SK-N-SH (cell line): Measurements from ENCODE around the gene ATP6AP1. TPM values are rescaled to one million over a fixed set of nuclear protein-coding genes. Genes with fewer than 3 reads are reported as not detected.

Source experiments
- CTCF ChIA-PET: fragments of 300-600, 350-600 bp; formaldehyde crosslinking; extraction: SDS; loops from one replicate; lab custom pipeline; 2021; lab: Yijun Ruan, JAX
- POLR2A ChIA-PET: fragments of 350-600 bp; sonication (Branson Sonifier 250); formaldehyde crosslinking; extraction: SDS; loops from one replicate; lab custom pipeline; 2020; ENCODE audit warnings: antibody characterized with exemption, inconsistent platforms; lab: Yijun Ruan, JAX
- DNase-seq: peaks from one replicate; pipeline ENCODE4 v3.0.0; 2012
- H2AFZ ChIP-seq: fragments of 200-600 bp; sonication (generic); 2 replicates; pipeline ENCODE4 v1.8.1; 2016; ENCODE audit warnings: antibody characterized with exemption, mild to moderate bottlenecking, low read depth
- H3F3A ChIP-seq: fragments of 200-600 bp; sonication (generic); replicated peaks from 2 replicates; pipeline ENCODE3; 2016; ENCODE audit warnings: antibody characterized with exemption, mild to moderate bottlenecking; ENCODE audit not compliant: insufficient read depth
- H3K27ac ChIP-seq, 2 experiments: fragments of 200-500 bp in 1 of 2; fragments of 200-600 bp in 1 of 2; sonication (Bioruptor generic) in 1 of 2; sonication (generic), shearing (Covaris generic) in 1 of 2; 2 replicates each; pipeline versions ENCODE4 v1.5.1 to v1.6.1; 2014 to 2016; ENCODE audit warnings: low read depth in 2 of 2, inconsistent platforms in 1 of 2, low read length in 1 of 2, mild to moderate bottlenecking in 1 of 2, mixed read lengths in 1 of 2
- H3K27me3 ChIP-seq: fragments of 200-600 bp; sonication (generic), shearing (Covaris generic); 2 replicates; pipeline ENCODE4 v1.6.1; 2016; ENCODE audit warnings: mixed run types; ENCODE audit not compliant: insufficient read depth
- H3K36me3 ChIP-seq, 2 experiments: fragments of 200-500 bp in 1 of 2; fragments of 200-600 bp in 1 of 2; sonication (Bioruptor generic) in 1 of 2; sonication (generic) in 1 of 2; replicated peaks in 1 of 2; 2 replicates each; pipeline versions ENCODE3 to v1.5.1; 2014 to 2016; ENCODE audit warnings: low read length in 1 of 2, mild to moderate bottlenecking in 1 of 2; ENCODE audit not compliant: insufficient read depth in 2 of 2, control insufficient read depth in 1 of 2
- H3K4me1 ChIP-seq, 2 experiments: fragments of 200-500 bp in 1 of 2; fragments of 200-600 bp in 1 of 2; sonication (Bioruptor generic) in 1 of 2; sonication (generic), shearing (Covaris generic) in 1 of 2; 2 replicates each; pipeline versions ENCODE4 v1.5.1 to v1.6.1; 2014 to 2016; ENCODE audit warnings: low read depth in 1 of 2, low read length in 1 of 2, mixed run types in 1 of 2; ENCODE audit not compliant: insufficient read depth in 2 of 2, control insufficient read depth in 1 of 2
- H3K4me2 ChIP-seq: fragments of 200-600 bp; sonication (generic), shearing (Covaris generic); 2 replicates; pipeline ENCODE4 v1.6.1; 2017; ENCODE audit warnings: mixed run types
- H3K4me3 ChIP-seq, 2 experiments: fragments of 200-500 bp in 1 of 2; fragments of 200-600 bp in 1 of 2; sonication (Bioruptor generic) in 1 of 2; sonication (generic), shearing (Covaris generic) in 1 of 2; 2 replicates each; pipeline versions ENCODE4 v1.5.1 to v1.8.1; 2014 to 2016; ENCODE audit warnings: low read depth in 2 of 2, inconsistent platforms in 1 of 2, low read length in 1 of 2, mild to moderate bottlenecking in 1 of 2, mixed read lengths in 1 of 2, moderate library complexity in 1 of 2
- H3K79me2 ChIP-seq: fragments of 200-600 bp; sonication (generic); 2 replicates; pipeline ENCODE4 v1.8.1; 2017; ENCODE audit warnings: mild to moderate bottlenecking; ENCODE audit not compliant: insufficient read depth
- H3K9ac ChIP-seq: fragments of 200-600 bp; sonication (generic); 2 replicates; pipeline ENCODE4 v1.6.1; 2017; ENCODE audit warnings: mixed run types
- H3K9me2 ChIP-seq: fragments of 200-600 bp; sonication (generic); 2 replicates; pipeline ENCODE4 v1.6.1; 2017; ENCODE audit warnings: mixed run types
- H3K9me3 ChIP-seq: fragments of 200-600 bp; sonication (generic); 2 replicates; pipeline ENCODE4 v1.6.1; 2017; ENCODE audit warnings: mixed run types, mild to moderate bottlenecking, moderate library complexity
- H4K20me1 ChIP-seq: fragments of 200-600 bp; sonication (generic); 2 replicates; pipeline ENCODE4 v1.6.1; 2017; ENCODE audit warnings: mild to moderate bottlenecking, mixed run types; ENCODE audit not compliant: insufficient read depth
- CHD2 ChIP-seq: fragments of 150-350 bp; IDR thresholded peaks from 2 replicates; pipeline ENCODE4 v1.6.1; 2018; ENCODE audit warnings: low read length; ENCODE audit not compliant: partially characterized antibody
- CTCF ChIP-seq: fragments of 200-600 bp; sonication (generic); IDR thresholded peaks from 2 replicates; pipeline ENCODE4 v1.6.1; 2017; ENCODE audit warnings: antibody characterized with exemption, mild to moderate bottlenecking, moderate library complexity
- EP300 ChIP-seq, 2 experiments: IDR thresholded peaks; 2 replicates each; pipeline versions ENCODE4 v1.4.0 to v1.6.1; 2012; ENCODE audit warnings: borderline replicate concordance in 1 of 2, low read depth in 1 of 2, low read length in 1 of 2
- EZH2phosphoT487 ChIP-seq: fragments of 200-600 bp; sonication (generic); IDR thresholded peaks from 2 replicates; pipeline ENCODE4 v1.6.1; 2017; ENCODE audit warnings: low read depth, mixed run types, mild to moderate bottlenecking, antibody characterized with exemption, moderate library complexity, borderline replicate concordance
- FOSL2 ChIP-seq: IDR thresholded peaks from 2 replicates; pipeline ENCODE4 v1.4.0; 2012; ENCODE audit warnings: low read depth, mild to moderate bottlenecking, moderate library complexity, borderline replicate concordance
- FOXJ3 ChIP-seq: sonication (generic); formaldehyde crosslinking; IDR thresholded peaks from 2 replicates; pipeline ENCODE4 v1.5.1; 2020; ENCODE audit warnings: mild to moderate bottlenecking, missing genetic modification reagents
- FOXM1 ChIP-seq: IDR thresholded peaks from 2 replicates; pipeline ENCODE4 v1.4.0; 2012; ENCODE audit warnings: low read depth, mild to moderate bottlenecking
- MAX ChIP-seq: IDR thresholded peaks from 2 replicates; pipeline ENCODE4 v1.4.0; 2012; ENCODE audit warnings: low read depth
- MEF2A ChIP-seq: IDR thresholded peaks from 2 replicates; pipeline ENCODE4 v1.4.0; 2012; ENCODE audit warnings: low read depth, borderline replicate concordance
- MXI1 ChIP-seq: IDR thresholded peaks from 2 replicates; pipeline ENCODE4 v1.6.1; 2012; ENCODE audit warnings: mild to moderate bottlenecking, low read depth, low read length, improper control_type of control experiment
- NFIC ChIP-seq: IDR thresholded peaks from 2 replicates; pipeline ENCODE4 v1.4.0; 2012; ENCODE audit warnings: borderline replicate concordance
- NRF1 ChIP-seq: IDR thresholded peaks from 2 replicates; pipeline ENCODE4 v1.6.1; 2012; ENCODE audit warnings: low read depth, mild to moderate bottlenecking, low read length
- PBX3 ChIP-seq: IDR thresholded peaks from 2 replicates; pipeline ENCODE4; 2012
- POLR2AphosphoS5 ChIP-seq: IDR thresholded peaks from 2 replicates; pipeline ENCODE4 v1.6.1; 2012; ENCODE audit warnings: low read depth, low read length
- RCOR1 ChIP-seq: fragments of 150-350 bp; IDR thresholded peaks from 2 replicates; pipeline ENCODE4 v1.6.1; 2017; ENCODE audit warnings: antibody characterized with exemption, low read length
- RXRA ChIP-seq: IDR thresholded peaks from 2 replicates; pipeline ENCODE4 v1.4.0; 2012; ENCODE audit warnings: low read depth, mild to moderate bottlenecking, borderline replicate concordance
- SMC3 ChIP-seq: IDR thresholded peaks from 2 replicates; pipeline ENCODE4 v1.6.1; 2012; ENCODE audit warnings: low read depth, low read length, improper control_type of control experiment
- TAF1 ChIP-seq: IDR thresholded peaks from 2 replicates; pipeline ENCODE4 v1.6.1; 2012; ENCODE audit warnings: low read depth, mild to moderate bottlenecking, low read length, moderate library complexity, borderline replicate concordance
- TEAD4 ChIP-seq: IDR thresholded peaks from 2 replicates; pipeline ENCODE4 v1.4.0; 2012; ENCODE audit warnings: mild to moderate bottlenecking, borderline replicate concordance; ENCODE audit not compliant: insufficient read depth
- USF2 ChIP-seq: fragments of 150-350 bp; IDR thresholded peaks from 2 replicates; pipeline ENCODE4 v1.6.1; 2017; ENCODE audit warnings: antibody characterized with exemption, low read length, low read depth, borderline replicate concordance
- YY1 ChIP-seq: IDR thresholded peaks from 2 replicates; pipeline ENCODE4 v1.4.0; 2012; ENCODE audit warnings: low read depth, mild to moderate bottlenecking
- WGBS: methylation state at CpG from one replicate; pipeline ENCODE4 v1.1.6; 2017; ENCODE audit warnings: low lambda C conversion rate; 5-methylcytosine and 5-hydroxymethylcytosine counted together
- polyA plus RNA-seq, 3 experiments: library from polyadenylated mRNA; depleted of rRNA; stranded (reverse); fragments of >200 nt; gene quantifications; 2 replicates each; pipeline ENCODE4 v1.2.3, GENCODE V29; 2012

ATP6AP1 gene
- polyA plus RNA-seq, 1 of the 3 experiments (the other 2 are of a cell fraction), result 102 TPM

- TF ChIP-seq YY1 (no peak), NRF1 (peak; percentile 85), FOSL2 (no peak)
Observed at GRCh38 chrX:154478728-154479622, 50.5 kb downstream of the ATP6AP1 start, which contains the start of gene LAGE3 (continued).

GRCh38 chrX:154481195-154481594 lies 52.7 kb downstream of the ATP6AP1 start:
- no peak overlapping the region for H2AFZ ChIP-seq
- no peak overlapping the region for H3K9ac ChIP-seq
- no peaks in the 10 kb centered on the region for H3K9me3 ChIP-seq
- ChIA-PET POLR2A (interaction anchor here (0.7 to 0.8 kb wide), 2 partner anchors 34 to 1543 kb away, joined by 3 to 5 read pairs; no protein-coding TSS in a partner anchor), CTCF (interaction anchor here (0.8 kb wide), 1 partner anchor 21 kb away, joined by 3 read pairs; no protein-coding TSS in a partner anchor)
- H3K4me2 ChIP-seq, result no peak overlapping the region
- peaks cover 0 to 12% of the 10 kb centered on the region in 2 experiments; a peak in 1 of 4 replicates for H3K4me1 ChIP-seq
- peaks cover 12% of the 10 kb centered on the region for H3F3A ChIP-seq
- TF ChIP-seq TAF1 (no peak), FOXJ3 (CRISPR knock-in tag) (no peak), RCOR1 (no peak), EZH2phosphoT487 (no peak), NFIC (no peak), RXRA (no peak), CHD2 (no peak), POLR2AphosphoS5 (no peak), MEF2A (no peak), FOSL2 (no peak), SMC3 (no peak), PBX3 (no peak), USF2 (no peak), EP300 (IDR thresholded peaks at IDR 0.05; ENCODE audit: borderline replicate concordance in 1 of 2, low read depth in 1 of 2, low read length in 1 of 2) (no peak), TEAD4 (no peak), MXI1 (no peak), MAX (no peak), CTCF (no peak), FOXM1 (no peak)
- H3K4me3 ChIP-seq, result no peak overlapping the region
- H3K27me3 ChIP-seq, result peaks cover 5% of the 10 kb centered on the region; the same call in 1 of the 2 replicates
- DNase-seq, result no peak
- H3K36me3 ChIP-seq, result peaks cover 0 to 14% of the 10 kb centered on the region in 2 experiments
- H3K9me2 ChIP-seq, result no peaks in the 10 kb centered on the region
- WGBS, result 36% methylated on average over 5 of the region's 5 CpGs
- no peak overlapping the region for H3K27ac ChIP-seq
- H4K20me1 ChIP-seq, result no peaks in the 10 kb centered on the region
- H3K79me2 ChIP-seq, result peaks cover 15% of the 10 kb centered on the region
